Measurements from ENCODE around the gene MAP3K19.
"Not testable (repeated sequence)": the region's sequence is repeated elsewhere in the genome, so short reads cannot be mapped to it uniquely, and the experiment has no call there.

The MAP3K19 gene

DNA sequence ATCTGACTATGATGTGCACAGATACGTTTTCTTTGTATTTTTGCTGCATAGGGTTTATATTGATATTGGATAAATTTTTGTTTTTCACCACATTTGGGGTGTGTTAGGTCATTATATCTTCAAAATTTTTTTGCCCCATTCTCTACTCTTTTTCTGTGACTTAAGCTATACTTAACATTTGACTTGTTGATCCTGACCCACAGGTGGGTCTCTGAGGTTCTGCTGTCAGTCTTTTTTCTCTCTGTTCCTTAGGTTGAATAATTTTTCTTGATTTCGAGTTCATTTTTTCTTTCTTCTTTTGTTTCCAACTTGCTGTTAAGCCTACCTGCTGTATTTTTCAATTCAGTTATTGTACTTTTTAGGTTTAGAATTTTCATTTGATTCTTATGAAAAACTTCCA is 16.9 kb upstream of the MAP3K19 start:
- FAIRE-seq (no peak), DNase-seq (ENCODE audit: insufficient read length, low spot score) (no peak)
- TF ChIP-seq POLR2A (IDR thresholded peaks at IDR 0.05; ENCODE audit: low read depth, low read length): no peak

- DNase-seq (ENCODE audit: insufficient read length, low spot score) (no peak), FAIRE-seq (no peak)
- no peak for TF ChIP-seq POLR2A (IDR thresholded peaks at IDR 0.05; ENCODE audit: low read depth, low read length)
These were observed 16.0 kb upstream of the MAP3K19 start for GRCh38 chr2:135063210-135063609.

DNA sequence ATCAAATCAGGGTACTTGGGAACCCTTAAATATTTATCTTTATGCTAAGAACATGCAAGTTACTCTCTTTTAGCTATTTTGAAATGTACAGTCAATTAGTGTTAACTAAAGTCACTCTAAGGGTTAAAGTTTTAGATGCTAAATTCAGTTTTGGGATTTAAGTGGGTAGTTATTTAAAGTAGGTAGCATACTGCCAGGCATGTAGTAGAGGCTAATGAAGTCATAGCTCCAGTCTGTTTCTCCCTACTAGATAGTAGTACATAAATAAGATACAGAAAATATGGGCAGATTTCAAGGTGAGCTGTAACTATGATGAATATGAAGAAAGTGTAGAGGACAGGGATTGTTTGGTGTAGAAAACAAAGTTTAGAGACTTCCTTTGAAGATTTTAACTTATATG is 12.3 kb upstream of the MAP3K19 start:
- DNase-seq (ENCODE audit: insufficient read length, low spot score): no peak
- peak; percentile 61 for FAIRE-seq
- TF ChIP-seq POLR2A (IDR thresholded peaks at IDR 0.05; ENCODE audit: low read depth, low read length): no peak

DNA sequence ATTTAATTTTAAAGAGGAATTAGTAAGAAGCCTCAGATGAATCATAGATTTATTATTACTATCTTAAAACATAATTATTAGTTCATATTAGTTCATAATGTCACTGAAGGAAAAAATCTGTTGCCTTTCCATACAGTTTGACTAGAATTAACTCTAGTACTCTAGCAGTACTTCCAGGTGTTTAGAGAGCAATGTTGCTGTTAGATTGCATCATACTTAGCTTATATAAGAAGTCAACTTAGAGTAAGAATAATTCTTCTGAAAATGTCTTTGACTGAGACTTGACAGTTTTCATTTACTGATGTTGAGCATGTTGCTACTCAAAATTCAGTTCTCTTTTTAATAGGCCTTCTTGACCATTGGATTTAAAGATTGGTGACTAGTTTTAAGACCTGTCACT is 9.5 kb upstream of the MAP3K19 start:
- DNase-seq (ENCODE audit: insufficient read length, low spot score) (no peak), FAIRE-seq (no peak)
- no peak for TF ChIP-seq POLR2A (IDR thresholded peaks at IDR 0.05; ENCODE audit: low read depth, low read length)

GRCh38 chr2:135055182-135055786 is 8.0 kb upstream of the MAP3K19 start:
- TF ChIP-seq POLR2A (IDR thresholded peaks at IDR 0.05; ENCODE audit: low read depth, low read length): no peak
- FAIRE-seq (peak; percentile 75), DNase-seq (ENCODE audit: insufficient read length, low spot score) (no peak)

DNA sequence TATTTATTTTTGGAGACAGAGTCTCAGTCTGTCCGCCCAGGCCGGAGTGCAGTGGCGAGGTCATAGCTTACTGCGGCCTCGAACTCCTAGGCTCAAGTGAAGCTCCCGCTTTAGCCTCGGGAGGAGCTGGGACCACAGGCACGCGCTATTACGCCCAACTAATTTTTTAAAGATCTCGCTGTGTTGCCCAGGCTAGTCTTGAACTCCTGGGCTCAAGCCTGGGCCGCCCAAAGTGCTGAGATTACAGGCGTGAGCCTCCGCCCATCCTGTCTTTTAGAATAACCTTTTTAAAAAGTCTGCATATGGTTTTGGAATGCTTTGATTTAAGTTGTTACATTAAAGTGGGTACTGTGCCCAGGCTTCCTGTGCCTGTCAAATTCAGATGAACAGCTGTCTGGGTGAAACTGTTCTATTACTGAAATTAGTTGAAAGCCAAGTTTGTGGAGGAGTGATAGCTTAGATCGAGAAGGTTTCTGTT is 5.8 kb upstream of the MAP3K19 start:
- no peak for DNase-seq (ENCODE audit: insufficient read length, low spot score)
- FAIRE-seq: no peak
- no peak for TF ChIP-seq POLR2A (IDR thresholded peaks at IDR 0.05; ENCODE audit: low read depth, low read length)

DNA sequence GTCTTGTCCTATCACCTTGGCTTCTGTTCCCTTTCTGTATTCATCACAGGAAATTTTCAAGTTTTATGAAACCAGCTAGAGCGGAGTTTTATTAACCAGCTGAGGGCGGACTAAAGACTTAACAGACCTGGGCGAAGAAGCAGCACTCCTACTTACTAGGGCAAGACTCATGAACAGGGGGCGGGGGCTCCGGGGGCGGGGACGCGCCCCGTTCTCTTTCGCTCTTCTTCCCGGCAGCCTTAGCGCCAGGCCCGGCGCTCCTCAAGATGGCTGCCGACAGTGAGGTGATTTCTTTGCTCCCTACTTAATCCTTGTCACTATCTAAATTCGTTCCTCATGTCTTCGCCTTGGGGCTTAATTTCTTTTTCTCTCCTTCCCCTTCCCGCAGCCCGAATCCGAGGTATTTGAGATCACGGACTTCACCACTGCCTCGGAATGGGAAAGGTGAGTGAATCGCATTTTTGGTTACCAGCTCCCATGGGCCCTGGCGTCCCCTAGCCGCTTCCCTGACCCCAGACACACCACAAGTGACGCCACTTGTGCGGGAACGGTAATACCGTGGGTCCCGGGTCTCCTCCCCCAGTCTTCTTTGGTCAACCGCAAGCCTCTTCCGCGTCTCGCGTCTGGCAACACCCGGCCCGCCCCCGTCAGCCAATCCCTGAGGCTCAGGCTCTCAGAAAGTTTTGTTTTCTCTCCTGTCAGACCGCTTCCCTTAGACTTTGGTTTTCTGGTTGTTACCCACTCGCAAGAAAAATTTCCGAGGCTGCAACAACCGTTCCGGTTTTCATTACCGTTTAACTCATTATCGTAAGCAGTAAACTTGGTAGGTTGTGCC is 5.0 kb upstream of the MAP3K19 start, which contains the start of gene RAB3GAP1:
Gene RAB3GAP1 (plus strand): TSS at position 251 of the 835 bp plus-strand sequence. CDS start 16 bp downstream, at position 267.
- peak; percentile 67 for FAIRE-seq
- TF ChIP-seq POLR2A (IDR thresholded peaks at IDR 0.05; ENCODE audit: low read depth, low read length): peak; percentile 65
- peak; percentile 79 for DNase-seq (ENCODE audit: insufficient read length, low spot score)

DNA sequence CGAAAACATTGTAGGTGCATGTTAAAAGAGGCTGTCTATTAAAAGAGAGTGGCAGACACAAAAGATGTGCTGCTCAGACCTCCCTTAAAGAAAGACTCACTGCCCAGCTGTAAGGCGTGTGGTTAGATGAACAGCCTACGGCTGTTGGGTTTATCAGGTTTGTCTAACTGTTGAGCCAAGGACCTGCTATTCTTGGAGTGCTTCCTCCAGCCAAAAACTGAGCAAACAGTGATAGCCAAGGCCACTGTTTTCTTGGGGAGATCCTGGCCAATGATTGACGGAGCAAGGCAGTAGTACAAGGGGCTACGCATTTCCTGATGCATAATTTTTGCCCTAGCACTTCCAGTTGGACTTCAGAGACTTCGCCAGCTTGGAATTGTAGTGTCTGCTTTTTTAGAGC is 3.4 kb upstream of the MAP3K19 start:
- no peak for FAIRE-seq
- TF ChIP-seq POLR2A (IDR thresholded peaks at IDR 0.05; ENCODE audit: low read depth, low read length): no peak

DNA sequence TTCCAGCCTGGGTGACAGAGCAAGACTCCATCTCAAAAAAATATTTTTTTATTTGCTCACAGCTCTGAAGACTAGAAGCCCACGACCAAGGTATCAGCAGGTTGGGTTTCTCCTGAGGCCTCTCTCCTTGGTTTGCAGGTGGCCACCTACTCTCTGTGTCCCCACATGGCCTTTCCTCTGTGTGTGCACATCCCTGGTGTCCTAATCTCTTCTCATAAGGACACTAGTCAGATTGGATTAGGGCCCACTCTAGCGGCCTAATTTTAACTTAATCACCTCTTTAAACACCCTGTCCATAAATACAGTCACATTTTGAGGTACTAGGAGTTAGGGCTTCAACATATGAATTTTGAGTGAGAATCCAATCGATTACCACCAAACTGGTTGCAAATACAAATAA is 2.9 kb upstream of the MAP3K19 start:
- FAIRE-seq (no peak), DNase-seq (ENCODE audit: insufficient read length, low spot score) (no peak)
- TF ChIP-seq POLR2A (IDR thresholded peaks at IDR 0.05; ENCODE audit: low read depth, low read length): no peak

More for the DNA sequence above, 3.4 kb upstream of the MAP3K19 start:
- no peak for DNase-seq (ENCODE audit: insufficient read length, low spot score)

DNA sequence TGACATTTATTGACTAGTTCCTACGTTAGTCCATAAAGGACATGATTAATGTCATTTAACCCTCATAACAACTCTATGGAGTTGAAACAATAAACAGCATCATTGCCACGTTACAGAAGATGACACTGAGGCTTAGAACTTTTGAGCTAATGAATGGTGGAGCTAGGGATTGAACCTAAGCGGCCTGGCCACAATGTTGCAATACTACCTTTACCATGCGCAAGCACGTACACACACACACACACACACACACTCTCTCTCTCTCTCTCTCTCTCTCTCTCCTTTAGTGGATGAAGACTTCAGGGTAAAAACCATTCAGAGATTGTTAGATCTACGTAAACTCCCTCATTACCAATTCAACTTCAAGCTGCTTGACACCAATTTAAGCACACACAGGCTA is 875 bp upstream of the MAP3K19 start:
- DNase-seq (ENCODE audit: insufficient read length, low spot score) (no peak), FAIRE-seq (no peak)
- no peak for TF ChIP-seq POLR2A (IDR thresholded peaks at IDR 0.05; ENCODE audit: low read depth, low read length)

DNA sequence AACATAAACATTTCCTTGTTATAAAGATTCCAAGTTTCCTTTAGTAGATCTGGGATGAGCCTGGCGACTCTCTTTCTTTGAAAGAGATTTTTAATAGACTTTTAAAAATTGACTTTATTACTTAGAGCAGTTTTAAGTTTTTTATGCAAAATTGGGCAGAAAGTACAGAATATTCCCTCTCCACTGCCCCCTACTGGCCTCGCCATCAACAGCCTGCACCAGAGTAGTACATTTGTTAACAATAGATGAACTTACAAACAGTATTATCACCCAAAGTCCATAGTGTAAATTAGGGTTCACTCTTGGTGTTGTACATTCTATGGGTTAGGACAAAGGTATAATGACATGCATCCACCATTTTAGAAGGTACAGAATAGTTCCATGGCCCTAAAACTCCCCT is 3.9 kb downstream of the MAP3K19 start:
- no peak for TF ChIP-seq POLR2A (IDR thresholded peaks at IDR 0.05; ENCODE audit: low read depth, low read length)
- DNase-seq (ENCODE audit: insufficient read length, low spot score): no peak
- no peak for FAIRE-seq

- FAIRE-seq (no peak), DNase-seq (ENCODE audit: insufficient read length, low spot score) (no peak)
- no peak for TF ChIP-seq POLR2A (IDR thresholded peaks at IDR 0.05; ENCODE audit: low read depth, low read length)
These were observed 9.4 kb downstream of the MAP3K19 start for GRCh38 chr2:135037831-135038230.

DNA sequence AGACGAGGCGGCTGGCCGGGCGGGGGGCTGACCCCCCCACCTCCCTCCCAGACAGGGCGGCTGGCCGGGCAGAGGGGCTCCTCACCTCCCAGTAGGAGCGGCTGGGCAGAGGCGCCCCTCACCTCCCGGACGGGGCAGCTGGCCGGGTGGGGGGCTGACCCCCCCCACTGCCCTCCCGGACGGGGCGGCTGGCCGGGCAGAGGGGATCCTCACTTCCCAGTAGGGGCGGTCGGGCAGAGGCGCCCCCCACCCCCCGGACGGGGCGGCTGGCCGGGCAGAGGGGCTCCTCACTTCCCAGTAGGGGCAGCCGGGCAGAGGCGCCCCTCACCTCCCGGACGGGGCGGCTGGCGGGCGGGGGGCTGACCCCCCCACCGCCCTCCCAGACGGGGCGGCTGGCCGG is 14.0 kb downstream of the MAP3K19 start:
- not testable (repeated sequence) for DNase-seq (ENCODE audit: insufficient read length, low spot score); FAIRE-seq

DNA sequence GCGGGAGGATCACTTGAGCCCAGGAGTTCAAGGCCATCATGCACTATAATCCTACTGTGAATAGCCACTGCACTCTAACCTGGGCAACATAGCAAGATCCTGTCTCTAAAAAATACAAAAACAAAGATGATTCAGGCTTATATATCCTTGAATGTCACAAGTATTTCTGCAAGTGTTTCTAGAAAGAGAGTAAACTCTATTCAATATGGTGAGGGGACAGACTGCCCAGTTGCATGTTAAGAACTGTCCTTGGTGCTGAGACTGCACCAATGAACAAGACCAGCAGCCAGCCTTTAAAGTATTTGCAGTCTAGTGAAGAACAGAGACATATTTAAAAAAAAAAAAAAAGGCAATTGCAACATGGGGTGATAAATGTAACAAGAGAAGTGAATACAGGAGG is 16.4 kb downstream of the MAP3K19 start:
- TF ChIP-seq POLR2A (IDR thresholded peaks at IDR 0.05; ENCODE audit: low read depth, low read length): no peak
- FAIRE-seq (no peak), DNase-seq (ENCODE audit: insufficient read length, low spot score) (peak; percentile 25)
